Measurements from ENCODE around the gene MYO15A.

MYO15A gene, protein sequence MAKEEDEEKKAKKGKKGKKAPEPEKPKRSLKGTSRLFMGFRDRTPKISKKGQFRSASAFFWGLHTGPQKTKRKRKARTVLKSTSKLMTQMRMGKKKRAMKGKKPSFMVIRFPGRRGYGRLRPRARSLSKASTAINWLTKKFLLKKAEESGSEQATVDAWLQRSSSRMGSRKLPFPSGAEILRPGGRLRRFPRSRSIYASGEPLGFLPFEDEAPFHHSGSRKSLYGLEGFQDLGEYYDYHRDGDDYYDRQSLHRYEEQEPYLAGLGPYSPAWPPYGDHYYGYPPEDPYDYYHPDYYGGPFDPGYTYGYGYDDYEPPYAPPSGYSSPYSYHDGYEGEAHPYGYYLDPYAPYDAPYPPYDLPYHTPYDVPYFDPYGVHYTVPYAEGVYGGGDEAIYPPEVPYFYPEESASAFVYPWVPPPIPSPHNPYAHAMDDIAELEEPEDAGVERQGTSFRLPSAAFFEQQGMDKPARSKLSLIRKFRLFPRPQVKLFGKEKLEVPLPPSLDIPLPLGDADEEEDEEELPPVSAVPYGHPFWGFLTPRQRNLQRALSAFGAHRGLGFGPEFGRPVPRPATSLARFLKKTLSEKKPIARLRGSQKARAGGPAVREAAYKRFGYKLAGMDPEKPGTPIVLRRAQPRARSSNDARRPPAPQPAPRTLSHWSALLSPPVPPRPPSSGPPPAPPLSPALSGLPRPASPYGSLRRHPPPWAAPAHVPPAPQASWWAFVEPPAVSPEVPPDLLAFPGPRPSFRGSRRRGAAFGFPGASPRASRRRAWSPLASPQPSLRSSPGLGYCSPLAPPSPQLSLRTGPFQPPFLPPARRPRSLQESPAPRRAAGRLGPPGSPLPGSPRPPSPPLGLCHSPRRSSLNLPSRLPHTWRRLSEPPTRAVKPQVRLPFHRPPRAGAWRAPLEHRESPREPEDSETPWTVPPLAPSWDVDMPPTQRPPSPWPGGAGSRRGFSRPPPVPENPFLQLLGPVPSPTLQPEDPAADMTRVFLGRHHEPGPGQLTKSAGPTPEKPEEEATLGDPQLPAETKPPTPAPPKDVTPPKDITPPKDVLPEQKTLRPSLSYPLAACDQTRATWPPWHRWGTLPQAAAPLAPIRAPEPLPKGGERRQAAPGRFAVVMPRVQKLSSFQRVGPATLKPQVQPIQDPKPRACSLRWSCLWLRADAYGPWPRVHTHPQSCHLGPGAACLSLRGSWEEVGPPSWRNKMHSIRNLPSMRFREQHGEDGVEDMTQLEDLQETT (N-terminal part only)

DNA sequence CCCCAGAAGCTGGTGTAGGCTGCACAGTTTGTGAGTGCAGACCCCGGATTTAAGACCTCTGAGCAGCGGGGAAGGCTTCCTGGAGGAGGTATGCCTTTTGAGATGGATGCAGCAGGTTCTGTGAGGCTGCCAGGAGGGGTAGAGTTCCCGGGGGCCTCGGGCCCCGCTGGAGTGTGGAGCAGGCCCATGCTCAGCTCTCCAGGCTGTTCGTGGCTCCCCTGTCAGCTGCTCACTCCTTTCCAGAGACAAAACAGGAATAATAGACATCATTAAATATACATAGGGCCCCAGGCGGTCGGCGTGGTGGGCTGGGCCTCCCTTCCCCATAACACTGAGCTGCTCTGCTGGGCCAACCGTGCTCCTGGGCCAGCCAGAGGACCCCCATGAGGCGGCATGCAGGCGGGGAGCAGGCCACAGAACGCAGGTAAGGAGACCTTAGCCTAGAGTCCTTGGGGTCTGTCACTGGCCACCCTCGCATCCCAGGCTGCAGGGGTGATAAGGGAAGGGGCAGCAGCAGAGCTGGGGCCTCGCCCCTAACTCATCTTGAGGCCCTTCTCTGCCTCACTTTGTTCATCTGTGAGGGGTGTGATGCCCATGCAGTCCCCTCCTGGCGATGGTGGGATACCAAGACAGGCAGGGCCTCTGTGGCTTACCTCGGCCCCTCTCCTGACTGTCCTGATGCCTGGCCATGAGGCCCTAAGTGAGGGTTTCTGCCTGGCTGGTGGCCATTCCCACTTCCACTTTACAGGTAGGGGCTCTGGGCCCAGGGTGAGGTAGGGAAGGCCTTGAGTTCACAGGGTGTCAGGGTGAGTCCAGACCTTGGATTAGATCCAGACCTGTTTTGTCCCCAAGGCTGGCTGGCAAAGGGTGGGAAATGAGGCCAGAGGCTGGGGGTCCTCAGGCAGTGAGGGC, at the start of gene MYO15A:
Gene MYO15A, plus strand, starts transcription at position 356 of the 912 bp plus-strand sequence. CDS start 10,045 bp downstream, outside the sequence.
- no peak for DNase-seq

DNA sequence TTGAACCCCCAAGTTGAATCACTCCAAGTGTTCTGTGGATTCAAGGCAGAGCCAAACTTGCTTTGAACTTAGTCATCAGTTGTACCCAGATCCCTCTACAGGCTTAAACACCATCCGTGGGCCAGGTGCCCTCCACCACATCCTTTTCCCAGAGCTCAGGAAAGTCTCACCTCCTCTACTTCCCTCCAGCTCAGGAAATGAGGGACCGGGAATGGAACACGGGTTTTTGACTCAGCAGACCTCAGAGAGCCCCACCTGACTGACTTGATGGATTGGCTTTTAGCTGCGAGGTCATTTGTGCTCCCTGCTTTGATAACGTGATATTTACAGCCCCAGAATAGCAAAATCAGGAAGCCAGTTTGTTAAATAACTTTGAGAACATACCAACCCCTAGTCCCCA, 49.3 kb upstream of the MYO15A start:
- DNase-seq, result no peak

DNA sequence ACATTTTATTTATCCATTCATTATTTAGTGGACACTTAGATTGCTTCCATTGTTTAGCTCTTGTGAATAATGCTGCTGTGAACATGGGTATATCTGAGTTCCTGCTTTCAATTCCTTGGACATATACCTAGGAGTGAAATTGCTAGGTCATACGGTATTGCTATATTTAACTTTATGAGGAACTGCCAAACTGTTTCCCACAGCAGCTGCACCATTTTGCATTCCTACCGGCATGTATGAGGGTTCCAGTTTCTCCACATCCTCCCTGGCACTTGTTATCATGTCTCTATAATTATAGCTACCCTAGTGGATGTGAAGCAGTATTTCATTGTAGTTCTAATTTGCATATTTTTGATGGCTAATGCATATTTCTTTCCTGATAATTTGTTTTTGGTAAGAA, 44.5 kb upstream of the MYO15A start:
- DNase-seq, result no peak

DNA sequence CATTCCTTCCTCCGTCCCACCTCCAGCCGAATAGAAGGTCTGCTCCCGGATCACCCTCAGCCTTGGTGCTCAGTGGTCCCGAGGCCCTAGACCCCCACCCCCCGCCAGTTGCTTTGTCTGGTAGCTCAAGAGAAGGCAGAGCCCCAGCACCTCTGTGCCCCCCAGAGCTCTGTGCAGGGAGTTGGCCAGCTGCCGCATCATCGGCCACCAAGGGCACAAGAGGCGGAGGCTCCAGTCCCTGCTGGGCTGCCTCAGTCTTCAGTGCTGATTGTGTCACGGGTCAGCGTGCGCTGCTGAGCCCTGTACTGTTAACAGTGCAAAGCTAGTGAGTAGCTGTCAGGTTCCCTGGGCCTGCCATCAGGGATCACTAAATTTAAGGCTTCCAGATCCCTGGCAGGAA, 43.0 kb upstream of the MYO15A start:
- no peak for DNase-seq

DNA sequence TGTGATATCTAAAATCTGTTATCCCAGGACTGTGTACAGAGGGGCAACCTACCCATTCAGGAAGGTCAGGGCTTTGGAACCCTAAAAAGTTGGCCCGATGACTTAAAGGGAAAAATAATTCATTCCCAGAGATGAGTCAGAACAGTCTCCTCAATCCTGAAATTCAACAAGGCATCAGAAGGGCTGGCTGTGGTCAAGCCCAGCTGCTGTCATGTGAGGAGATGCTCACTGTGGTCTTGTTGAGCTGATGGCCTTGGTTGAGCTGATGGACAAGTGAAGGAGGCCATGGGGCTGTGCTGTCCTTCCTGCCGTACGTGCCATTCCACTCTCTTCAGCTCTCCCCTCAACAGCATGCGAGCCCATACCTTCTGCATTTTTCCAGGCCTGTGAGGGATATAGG, 41.7 kb upstream of the MYO15A start:
- no peak for DNase-seq

DNA sequence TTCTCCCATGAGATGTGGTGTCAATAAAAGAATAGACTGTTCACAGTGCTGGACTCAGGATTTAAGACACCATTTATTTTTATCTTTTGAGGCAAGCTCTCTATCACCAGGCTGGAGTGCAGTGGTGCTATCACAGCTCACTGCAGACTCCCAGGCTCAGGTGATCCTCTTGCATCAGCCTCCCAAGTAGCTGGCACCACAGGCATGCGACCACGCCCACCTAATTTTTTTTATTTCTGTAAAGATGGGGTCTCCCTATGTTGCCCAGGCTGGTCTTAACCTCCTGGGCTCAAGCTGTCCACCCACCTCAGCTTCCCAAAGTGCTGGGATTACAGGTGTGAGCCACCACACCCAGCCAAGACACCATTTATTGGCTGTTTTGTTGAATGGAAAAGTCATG, 39.5 kb upstream of the MYO15A start:
- no peak for DNase-seq

DNA sequence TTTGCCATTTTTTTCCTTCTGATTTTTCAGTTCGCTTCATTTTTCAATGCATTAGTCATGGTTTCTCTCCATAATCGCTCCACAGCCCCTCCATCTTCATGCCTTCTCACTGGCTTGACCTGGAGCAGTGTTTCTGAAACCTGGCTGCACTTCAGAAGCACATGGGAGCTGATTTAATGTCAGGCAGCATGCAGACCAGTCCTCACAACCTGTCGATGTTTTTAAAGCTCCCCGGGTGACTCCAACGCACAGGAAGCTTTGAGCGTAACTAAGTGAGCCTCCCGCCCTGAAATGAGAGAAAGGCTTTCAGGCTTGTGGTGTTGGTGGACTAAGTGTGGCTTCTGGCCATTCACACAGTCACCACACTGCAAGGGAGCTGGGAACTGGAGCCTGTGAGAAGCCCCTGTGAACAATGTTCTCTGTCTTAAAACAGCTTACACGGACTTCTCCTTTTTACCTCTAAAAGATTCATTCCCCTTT, 37.7 kb upstream of the MYO15A start:
- DNase-seq, result peak; percentile 57

DNA sequence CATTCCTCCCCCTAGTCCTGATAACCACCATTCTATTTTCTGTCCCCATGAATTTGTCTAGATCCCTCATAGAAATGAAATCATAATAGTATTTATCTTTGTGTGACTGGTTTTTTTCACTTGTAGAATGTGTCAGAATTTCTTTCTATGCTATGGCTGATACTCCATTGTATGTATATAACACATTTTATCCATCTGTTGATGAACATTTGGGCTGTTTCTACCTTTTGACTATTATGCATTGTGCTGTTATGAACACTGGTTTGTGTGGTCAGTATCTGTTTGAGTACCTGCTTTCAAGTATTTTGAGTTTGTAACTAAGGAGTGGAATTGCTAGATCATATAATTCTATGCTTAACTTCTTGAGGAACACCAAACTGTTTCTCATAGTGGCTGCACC, 36.8 kb upstream of the MYO15A start:
- no peak for DNase-seq

DNA sequence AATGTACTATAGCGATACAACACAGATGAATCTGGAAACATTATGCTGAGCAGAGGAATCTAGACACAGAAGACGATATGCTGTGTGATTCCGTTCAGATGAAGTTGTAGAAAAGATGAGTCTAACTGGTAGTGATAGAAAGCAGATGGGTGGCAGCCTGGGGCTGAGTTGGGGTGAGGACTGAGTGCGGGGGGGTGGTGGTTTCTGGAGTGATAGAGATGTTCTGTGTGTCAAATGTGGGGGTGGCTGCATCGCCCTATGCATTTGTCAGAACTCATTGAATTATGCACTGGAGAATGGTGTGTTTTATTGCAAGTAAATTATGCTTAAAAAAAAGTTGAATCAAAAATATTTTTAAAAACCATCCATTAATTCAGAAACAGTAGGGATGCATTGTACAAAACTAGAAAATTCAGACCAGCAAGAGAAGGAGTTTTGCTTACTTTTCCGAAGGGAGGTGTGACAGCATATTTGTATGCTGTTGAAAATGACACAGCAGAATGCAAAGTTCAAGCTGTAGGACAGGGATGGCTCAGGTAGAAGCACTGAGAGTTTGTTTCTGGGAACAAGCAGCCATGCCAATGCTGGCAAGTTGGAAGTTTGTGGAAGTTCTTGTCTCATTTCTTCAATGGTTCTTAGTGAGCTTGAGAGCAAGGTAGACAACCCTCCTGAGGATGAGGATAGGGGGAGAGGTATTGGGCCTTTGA, 33.8 kb upstream of the MYO15A start:
- no peak for DNase-seq

DNA sequence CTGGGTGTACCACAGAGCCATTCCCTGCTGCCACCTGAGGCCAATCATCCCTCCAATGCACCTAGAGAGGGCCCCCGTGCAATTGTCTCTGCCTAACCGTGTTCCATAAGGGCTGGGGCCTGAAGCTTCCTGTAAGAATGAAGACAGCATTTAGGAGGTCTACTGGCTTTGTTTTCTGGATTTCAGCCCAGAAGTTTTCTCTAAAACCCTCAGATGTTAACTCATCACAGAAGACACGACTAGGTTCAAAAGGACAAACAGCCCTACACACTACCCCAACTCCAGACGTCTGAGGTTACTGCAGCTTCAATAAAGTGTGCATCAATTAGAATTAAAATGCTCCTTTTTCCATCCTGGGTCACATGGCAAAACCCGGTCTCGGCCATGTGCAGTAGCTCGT, 31.6 kb upstream of the MYO15A start:
- DNase-seq, result no peak

DNA sequence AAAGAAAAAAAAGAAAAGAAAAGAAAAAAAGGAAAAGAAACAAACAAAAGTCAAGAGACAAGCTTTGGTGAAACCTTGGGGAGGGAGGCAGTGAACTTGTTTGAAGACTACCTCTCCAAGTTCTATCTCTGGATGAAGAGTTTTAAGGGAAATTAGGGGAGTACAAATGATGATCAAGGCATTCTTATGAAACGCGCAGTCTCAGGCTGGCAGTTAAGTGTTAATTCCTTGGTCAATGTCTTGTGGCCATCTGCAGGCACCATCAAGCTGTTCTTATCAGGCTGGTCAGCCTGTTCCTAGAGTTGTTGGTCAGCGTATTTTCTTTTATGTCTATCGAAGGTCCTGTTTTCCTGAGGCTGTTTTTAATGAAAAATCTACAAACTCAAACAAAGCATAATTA, 29.0 kb upstream of the MYO15A start:
- DNase-seq, result no peak

DNA sequence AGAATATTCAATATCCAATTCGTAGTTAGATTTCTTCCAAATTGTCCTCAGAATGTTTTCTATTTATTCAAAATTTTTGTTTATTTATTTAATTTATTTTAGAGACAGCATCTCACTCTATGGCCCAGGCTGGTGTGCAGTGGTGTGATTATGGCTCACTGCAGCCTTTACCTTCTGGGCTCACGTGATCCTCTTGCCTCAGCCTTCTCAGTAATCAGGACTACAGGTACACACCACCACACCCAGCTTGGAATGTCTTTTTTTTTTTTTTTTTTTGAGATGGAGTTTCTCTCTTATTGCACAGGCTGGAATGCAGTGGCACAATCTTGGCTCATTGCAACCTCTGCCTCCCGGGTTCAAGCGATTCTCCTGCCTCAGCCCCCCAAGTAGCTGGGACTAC, 24.3 kb upstream of the MYO15A start:
- DNase-seq, result no peak

DNA sequence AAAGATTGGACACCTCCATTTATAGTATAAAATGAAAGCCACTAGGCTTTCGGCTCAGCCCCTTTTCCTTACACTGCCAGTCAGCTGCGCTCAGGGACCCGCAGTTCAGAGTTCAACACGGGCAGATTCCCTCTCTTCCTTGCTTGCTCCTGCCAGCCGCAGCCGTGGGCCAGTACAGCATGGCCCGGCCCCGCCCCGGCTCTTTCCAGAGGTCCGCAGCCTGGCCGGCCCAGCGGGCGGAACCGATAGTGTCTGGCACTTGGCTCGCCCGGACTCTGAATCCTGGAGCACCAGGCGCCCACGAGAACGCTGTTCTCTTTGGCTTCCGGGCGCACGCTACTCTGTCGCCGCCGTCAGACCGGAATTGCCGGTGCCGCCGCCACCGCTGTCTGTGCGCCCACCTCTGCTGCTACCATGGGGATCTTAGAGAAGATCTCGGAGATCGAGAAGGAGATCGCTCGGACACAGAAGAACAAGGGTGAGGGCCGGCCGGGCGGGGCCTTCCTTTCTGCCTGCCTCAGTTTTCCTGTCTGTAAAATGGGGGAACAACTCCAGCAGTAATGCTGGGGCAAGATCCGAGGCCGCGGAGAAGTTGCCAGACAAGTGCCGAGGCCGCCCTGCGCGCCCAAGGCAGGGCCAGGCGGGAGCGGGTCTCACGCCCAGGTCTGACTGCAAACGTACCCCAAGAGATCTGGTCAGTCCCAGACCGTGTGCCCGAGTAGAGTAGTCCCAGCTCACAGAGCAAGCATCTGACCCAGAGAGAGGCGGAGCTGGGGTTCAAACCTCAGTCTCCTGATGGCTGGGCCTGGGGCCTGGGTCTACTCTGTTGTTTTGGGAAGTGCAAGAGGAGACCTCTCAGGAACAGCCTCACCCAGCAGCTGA, 20.7 kb upstream of the MYO15A start, which contains the start of gene DRG2:
Gene DRG2, plus strand, starts transcription at position 339 of the 882 bp plus-strand sequence. Its CDS starts 76 bp downstream, at position 415.
- peak; percentile 93 for DNase-seq

DNA sequence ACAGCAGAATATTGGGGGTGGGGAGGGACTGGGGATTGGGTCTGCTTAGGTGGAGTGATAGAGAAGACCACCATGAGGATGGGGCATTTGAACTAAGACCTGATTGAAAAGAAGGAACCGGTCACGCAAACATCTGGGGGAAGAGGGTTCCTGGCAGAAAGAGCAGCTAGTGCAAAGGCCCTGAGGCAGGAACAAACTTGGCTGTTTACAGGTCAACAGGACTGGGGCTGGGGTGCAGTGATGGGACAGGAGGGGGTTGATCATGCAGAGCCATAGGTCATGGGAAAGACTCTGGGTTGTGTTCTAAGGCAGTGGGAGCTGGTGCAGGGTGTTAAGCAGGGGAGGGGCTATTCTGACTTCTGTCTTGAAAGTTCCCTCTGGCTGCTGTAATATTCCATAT, 18.9 kb upstream of the MYO15A start:
- no peak for DNase-seq

DNA sequence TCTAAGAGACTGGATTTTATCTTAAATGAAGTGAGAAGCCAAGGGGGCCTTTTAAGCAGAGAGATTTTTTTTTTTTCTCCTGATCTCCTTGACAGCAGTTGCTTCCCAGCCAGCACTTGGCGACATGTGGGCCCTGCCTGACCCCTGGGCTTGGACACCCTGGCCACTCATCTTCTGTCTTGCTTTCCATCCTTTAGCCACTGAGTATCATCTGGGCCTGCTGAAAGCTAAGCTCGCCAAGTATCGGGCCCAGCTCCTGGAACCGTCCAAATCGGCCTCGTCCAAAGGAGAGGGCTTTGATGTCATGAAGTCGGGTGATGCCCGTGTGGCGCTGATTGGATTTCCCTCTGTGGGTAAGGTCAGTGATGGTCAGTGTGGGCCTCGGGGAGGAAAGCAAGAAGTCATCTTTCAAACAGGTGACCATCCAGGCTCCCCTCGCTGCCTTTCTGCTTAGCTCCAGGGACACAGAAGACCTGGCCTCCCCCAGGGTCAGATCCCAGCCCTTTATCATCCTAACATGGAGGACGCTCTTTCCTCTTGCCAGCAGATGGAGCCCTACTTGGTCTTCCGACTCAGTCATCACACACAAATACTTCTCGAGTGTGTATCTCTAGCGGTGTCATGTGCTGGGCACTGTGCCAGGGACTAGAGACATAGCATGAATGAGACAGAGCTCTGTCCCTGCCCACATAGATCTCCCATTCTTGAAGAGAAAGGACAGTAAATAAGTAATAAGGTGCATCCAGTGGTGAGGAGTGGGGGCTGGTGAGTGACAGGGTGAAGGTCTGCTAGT, 14.7 kb upstream of the MYO15A start:
- peak; percentile 17 for DNase-seq

DNA sequence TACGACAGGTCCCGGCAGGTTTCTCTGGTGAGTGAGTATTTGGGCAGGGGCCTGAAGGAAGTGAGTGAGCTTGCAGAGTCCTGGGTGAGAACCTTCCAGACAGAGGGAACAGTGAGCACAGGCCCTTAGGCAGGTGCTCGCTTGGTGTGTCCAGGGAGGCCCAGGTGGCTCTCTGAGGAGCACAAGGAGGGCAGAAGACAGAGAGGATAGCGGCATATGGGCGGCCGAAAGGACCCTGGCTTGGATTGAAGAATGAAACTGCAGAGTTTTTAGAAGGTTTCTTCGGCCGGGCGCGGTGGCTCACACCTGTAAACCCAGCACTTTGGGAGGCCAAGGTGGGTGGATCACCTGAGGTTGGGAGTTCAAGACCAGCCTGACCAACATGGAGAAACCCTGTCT, 14.1 kb upstream of the MYO15A start:
- DNase-seq, result no peak

DNA sequence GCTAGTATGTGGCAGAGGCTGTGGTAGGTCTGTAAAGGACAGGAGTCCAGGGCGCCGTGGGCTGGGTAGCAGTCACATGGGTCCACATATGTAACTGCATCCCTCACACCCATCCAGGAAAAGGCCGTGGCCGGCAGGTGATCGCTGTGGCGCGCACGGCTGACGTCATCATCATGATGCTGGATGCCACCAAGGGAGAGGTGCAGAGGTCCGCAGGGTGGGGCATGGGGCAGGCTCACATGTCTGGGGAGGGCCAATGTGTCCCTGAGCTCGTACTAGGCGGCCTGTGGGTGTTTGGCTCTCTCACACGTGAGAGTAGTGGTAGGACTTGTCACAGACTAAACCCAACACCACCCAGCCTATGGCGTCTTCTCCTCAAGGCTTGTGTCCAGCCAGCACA, 9.0 kb upstream of the MYO15A start:
- no peak for DNase-seq

DNA sequence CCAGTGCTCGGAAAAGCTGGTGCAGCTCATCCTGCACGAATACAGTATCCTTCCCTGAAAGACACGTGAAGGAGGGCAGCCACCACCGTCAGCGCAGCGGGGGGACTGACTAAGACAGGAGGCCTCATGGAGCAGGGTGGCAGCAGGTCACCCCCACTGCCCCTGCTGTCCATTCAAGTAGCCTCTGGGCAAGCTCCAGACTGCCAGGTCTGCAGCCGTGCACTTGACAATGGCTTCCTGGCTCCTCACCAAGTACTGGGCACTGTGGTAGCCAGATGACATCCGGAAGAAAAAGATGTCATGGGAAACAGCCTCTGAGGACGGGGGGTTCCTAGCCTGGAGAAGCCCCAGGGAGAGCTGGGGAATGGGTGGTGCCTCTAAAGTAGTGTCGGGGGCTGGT, 7.9 kb upstream of the MYO15A start:
- no peak for DNase-seq

DNA sequence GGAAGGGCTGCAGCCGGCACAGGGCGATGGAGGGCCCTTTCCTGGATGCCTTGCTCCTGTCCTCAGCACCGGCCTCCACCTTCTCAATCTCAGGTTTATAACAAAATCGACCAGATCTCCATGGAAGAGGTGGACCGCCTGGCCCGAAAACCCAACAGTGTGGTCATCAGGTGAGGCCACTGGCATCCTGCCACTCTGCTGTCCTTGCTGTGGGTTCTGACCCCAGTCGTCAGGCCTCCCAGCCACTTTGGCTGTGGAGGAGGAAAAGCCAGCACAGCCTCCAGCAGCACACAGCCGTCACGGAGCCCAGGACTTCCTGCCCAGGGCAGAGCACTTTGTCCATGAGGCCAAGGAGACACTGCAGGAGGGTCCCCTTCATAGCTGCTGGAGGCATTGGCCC, 6.7 kb upstream of the MYO15A start:
- no peak for DNase-seq

Measured in NCI-H146 (cell line).